T-cell (primary cell): ENCODE measurements around the gene MAP6D1. TPM values are rescaled to one million over a fixed set of nuclear protein-coding genes. Genes with fewer than 3 reads are reported as not detected.
"Not testable (repeated sequence)": the region's sequence is repeated elsewhere in the genome, so short reads cannot be mapped to it uniquely, and the experiment has no call there.

Source experiments
- ATAC-seq, 4 experiments: fragments of 200-7000 bp in 3 of 4; fragments of 150-1000 bp in 1 of 4; cut with Tn5 transposase; replicated peaks in 1 of 4; 1 replicate in 3 of 4; 2 replicates in 1 of 4; pipeline ENCODE4 v1.10.0; 2021; ENCODE audit warnings: moderate library complexity in 3 of 4, mild to moderate bottlenecking in 2 of 4, moderate number of reproducible peaks in 1 of 4
- CTCF ChIA-PET, 2 donors: fragments of 300-600 bp; sonication (Branson Sonifier 250); formaldehyde crosslinking; loops; one replicate each; lab custom pipeline; 2022; ENCODE audit warnings: antibody characterized with exemption in 2 of 2; lab: Charles Lee
- POLR2A ChIA-PET, 2 donors: fragments of 300-600 bp; sonication (Branson Sonifier 250); formaldehyde crosslinking; loops; one replicate each; lab custom pipeline; 2022; ENCODE audit warnings: antibody characterized with exemption in 2 of 2; lab: Charles Lee
- DNase-seq, 35 experiments: peaks; one replicate each; pipeline versions ENCODE4 v3.0.0 to v3.0.0-alpha.2; 2013 to 2023
- H3K27ac ChIP-seq: one replicate; pipeline ENCODE4 v1.5.1; 2013; ENCODE audit warnings: low read length
- H3K27me3 ChIP-seq, 2 experiments: replicated peaks in 1 of 2; 1 replicate in 1 of 2; 2 replicates in 1 of 2; pipeline versions ENCODE4 v1.6.1 to v1.7.0; 2013; ENCODE audit warnings: low read length in 1 of 2, mixed read lengths in 1 of 2; ENCODE audit not compliant: control insufficient read depth in 2 of 2, insufficient read depth in 2 of 2; ENCODE audit errors: extremely low read depth in 1 of 2
- H3K36me3 ChIP-seq, 2 donors: 1 replicate in 1 of 2; 2 replicates in 1 of 2; pipeline versions ENCODE4 v1.6.1 to v1.7.0; 2013; ENCODE audit warnings: low read length in 1 of 2; ENCODE audit not compliant: control insufficient read depth in 2 of 2, insufficient read depth in 1 of 2; ENCODE audit errors: extremely low read depth in 1 of 2
- H3K4me1 ChIP-seq, 2 experiments: 1 replicate in 1 of 2; 2 replicates in 1 of 2; pipeline versions ENCODE4 v1.6.1 to v1.7.0; 2013; ENCODE audit warnings: low read length in 2 of 2, mixed read lengths in 1 of 2; ENCODE audit not compliant: insufficient read depth in 2 of 2, control insufficient read depth in 1 of 2; ENCODE audit errors: extremely low read depth in 1 of 2
- H3K4me3 ChIP-seq, 2 donors: 1 replicate in 1 of 2; 2 replicates in 1 of 2; pipeline versions ENCODE4 v1.5.1 to v1.7.0; 2013; ENCODE audit warnings: mild to moderate bottlenecking in 2 of 2, low read length in 1 of 2, moderate library complexity in 1 of 2; ENCODE audit not compliant: control insufficient read depth in 1 of 2; ENCODE audit errors: extremely low read depth in 1 of 2
- H3K9me3 ChIP-seq: 2 replicates; pipeline ENCODE4 v1.7.0; 2013
- H3K27ac Mint-ChIP-seq, 2 donors: one replicate each; pipeline ENCODE4 v1.8.0; 2020 to 2021; ENCODE audit warnings: mild to moderate bottlenecking in 2 of 2, mixed read lengths in 2 of 2
- H3K27me3 Mint-ChIP-seq, 2 donors: one replicate each; pipeline ENCODE4 v1.8.0; 2021 to 2022; ENCODE audit warnings: mixed read lengths in 2 of 2
- H3K36me3 Mint-ChIP-seq: one replicate; pipeline ENCODE4 v1.8.0; 2021; ENCODE audit warnings: mixed read lengths
- H3K4me1 Mint-ChIP-seq, 3 donors: one replicate each; pipeline ENCODE4 v1.8.0; 2020 to 2022; ENCODE audit warnings: mixed read lengths in 3 of 3, mild to moderate bottlenecking in 1 of 3
- H3K4me3 Mint-ChIP-seq, 3 donors: one replicate each; pipeline ENCODE4 v1.8.0; 2020 to 2022; ENCODE audit warnings: mild to moderate bottlenecking in 3 of 3, mixed read lengths in 3 of 3, moderate library complexity in 3 of 3
- H3K9me3 Mint-ChIP-seq, 3 donors: one replicate each; pipeline ENCODE4 v1.8.0; 2020 to 2022; ENCODE audit warnings: mixed read lengths in 3 of 3
- WGBS: methylation state at CpG from one replicate; pipeline ENCODE4 v1.1.5; 2013; ENCODE audit warnings: missing lambda C conversion rate; ENCODE audit not compliant: insufficient coverage; 5-methylcytosine and 5-hydroxymethylcytosine counted together
- total RNA-seq, 35 experiments: library from RNA in 6 of 35; stranded (reverse) in 6 of 35; fragments of 120-200 nt in 1 of 35; gene quantifications; one replicate each; pipeline versions ENCODE4 v1.2.1 to v1.2.4 and lab custom pipeline; 2013 to 2026

Gene MAP6D1
- total RNA-seq, 5 donors from 2014 or later (not counting 1 experiment from before 2014, with no cell fraction given): 1.2 to 3.3 (median 2.1) TPM

DNA sequence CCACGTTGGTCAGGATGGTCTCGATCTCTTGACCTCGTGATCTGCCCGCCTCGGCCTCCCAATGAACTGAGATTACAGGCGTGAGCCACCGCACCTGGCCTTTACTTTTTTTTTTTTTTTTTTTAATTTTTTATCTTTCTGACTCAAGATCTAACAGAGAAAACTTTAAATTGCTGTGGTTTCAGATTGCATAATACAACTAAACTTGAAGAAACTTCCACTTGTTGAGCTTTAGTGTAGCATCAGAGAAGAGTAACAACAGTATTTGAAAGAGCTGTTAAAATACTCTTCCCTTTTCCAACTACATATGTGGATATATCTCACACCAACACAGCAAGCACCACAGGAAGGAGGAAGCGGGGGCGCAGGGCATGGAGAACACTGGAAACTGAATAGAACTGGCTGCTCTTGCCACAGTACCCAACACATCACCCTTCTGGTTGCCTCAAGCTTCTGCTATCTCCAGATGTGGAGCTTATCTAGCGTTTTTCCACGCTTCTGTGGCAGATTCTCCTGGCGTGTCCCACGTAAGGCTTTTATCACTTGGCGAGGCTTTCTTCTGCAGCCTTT is 45.4 kb downstream of the MAP6D1 start:
- Histone ChIP-seq H3K27me3 (no peaks in the 10 kb centered on the region), H3K9me3 (no peaks in the 10 kb centered on the region), H3K4me1 (no peaks in the 10 kb centered on the region), H3K27ac (no peak overlapping the region), H3K36me3 (peaks cover 31 to 63% of the 10 kb centered on the region in 2 donors), H3K4me3 (no peak overlapping the region)
- no peaks in the 10 kb centered on the region for H3K9me3 Mint-ChIP-seq
- WGBS: 98% methylated on average over 13 of the region's 14 CpGs
- ChIA-PET POLR2A (interaction anchor here in 1 of 2 donors (0.5 to 0.7 kb wide), 2 partner anchors 146 to 335 kb away, joined by 3 read pairs; no protein-coding TSS in a partner anchor), CTCF (no interaction called here)
- peaks cover 61% of the 10 kb centered on the region for H3K36me3 Mint-ChIP-seq
- H3K27ac Mint-ChIP-seq: no peak overlapping the region
- no peaks in the 10 kb centered on the region for H3K27me3 Mint-ChIP-seq
- H3K4me3 Mint-ChIP-seq: no peak overlapping the region
- H3K4me1 Mint-ChIP-seq: no peaks in the 10 kb centered on the region
- DNase-seq (no peak), ATAC-seq (no peak)

DNA sequence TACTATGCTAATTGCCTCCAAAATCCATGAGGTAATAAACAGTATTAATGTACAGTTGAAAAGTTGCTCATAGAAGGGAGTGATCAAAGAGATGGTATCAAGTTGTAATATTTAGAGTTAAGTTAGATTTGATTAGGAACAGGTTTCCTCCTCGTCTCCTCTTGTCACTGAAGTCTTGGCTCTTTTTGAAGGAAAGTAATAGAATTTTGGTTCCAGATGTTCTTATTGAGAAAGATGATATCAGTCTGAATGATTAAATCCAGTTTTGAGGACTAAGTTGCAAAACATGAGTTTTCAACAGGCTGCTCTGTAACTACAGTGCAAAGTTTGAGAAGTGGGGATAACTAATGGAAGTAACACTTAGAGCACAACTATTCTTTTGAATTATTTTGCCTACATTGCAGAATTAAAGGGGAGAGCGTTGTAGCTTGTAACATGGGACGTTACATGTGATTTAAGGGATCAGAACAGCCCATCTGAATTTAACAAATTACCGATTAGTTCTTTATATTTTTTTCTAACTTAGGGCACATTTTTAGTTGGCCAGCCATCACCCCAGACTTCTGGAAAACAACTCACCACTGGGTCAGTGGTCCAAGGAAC is 48.3 kb downstream of the MAP6D1 start:
- Mint-ChIP-seq H3K36me3 (peaks cover 65% of the 10 kb centered on the region), H3K4me1 (no peaks in the 10 kb centered on the region), H3K27me3 (no peaks in the 10 kb centered on the region), H3K9me3 (no peaks in the 10 kb centered on the region), H3K27ac (no peak overlapping the region), H3K4me3 (no peak overlapping the region)
- ATAC-seq (no peak), DNase-seq (no peak)
- POLR2A ChIA-PET: interaction anchor here in 1 of 2 donors (0.7 kb wide), 1 partner anchor 133 kb away, joined by 5 read pairs; no protein-coding TSS in a partner anchor
- Histone ChIP-seq H3K27ac (no peak overlapping the region), H3K4me1 (no peaks in the 10 kb centered on the region), H3K27me3 (no peaks in the 10 kb centered on the region), H3K36me3 (peaks cover 38 to 71% of the 10 kb centered on the region in 2 donors), H3K4me3 (no peak overlapping the region), H3K9me3 (no peaks in the 10 kb centered on the region)
- 100% methylated on average over 2 of the region's 4 CpGs for WGBS
- CTCF ChIA-PET: interaction anchor here in 1 of 2 donors (0.7 kb wide), 1 partner anchor 16 kb away, joined by 6 read pairs; no protein-coding TSS in a partner anchor

DNA sequence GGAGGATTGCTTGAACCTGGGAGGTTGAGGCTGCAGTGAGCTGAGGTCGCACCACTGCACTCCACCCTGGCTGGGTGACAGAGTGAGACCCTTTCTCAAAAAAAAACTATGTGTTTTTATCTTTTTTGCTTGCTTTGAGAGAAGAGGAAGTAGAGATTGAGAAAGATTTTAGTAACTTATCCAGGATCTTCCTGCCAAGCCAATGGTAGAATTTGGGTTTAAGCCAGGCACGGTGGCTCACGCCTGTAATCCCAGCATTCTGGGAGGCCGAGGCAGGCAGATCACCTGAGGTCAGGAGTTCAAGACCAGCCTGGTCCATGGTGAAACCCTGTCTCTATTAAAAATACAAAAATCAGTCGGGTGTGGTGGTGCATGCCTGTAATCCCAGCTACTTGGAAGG is 48.9 kb downstream of the MAP6D1 start:
- peaks cover 61% of the 10 kb centered on the region for H3K36me3 Mint-ChIP-seq

DNA sequence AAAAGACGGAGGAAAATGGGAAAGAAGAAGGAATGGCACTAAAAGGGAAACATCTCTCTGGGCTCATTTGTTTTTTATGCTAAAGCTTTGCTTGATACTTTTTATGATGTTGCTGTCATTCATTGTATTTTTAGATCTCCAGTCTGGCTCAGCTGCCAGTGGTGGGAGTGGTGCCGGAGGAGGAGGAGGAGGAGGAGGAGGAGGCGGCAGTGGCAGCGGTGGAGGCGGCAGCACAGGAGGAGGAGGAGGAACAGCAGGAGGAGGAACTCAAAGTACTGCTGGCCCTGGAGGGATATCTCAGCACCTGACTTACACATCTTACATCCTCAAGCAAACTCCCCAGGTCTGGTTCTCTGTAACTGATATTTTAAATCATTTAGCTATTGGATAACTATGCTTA is 49.6 kb downstream of the MAP6D1 start:
- CTCF ChIA-PET: interaction anchor here in 1 of 2 donors (1.0 kb wide), 1 partner anchor 9 kb away, joined by 4 read pairs; no protein-coding TSS in a partner anchor
- POLR2A ChIA-PET: interaction anchor here in 1 of 2 donors (0.5 kb wide), 1 partner anchor 688 kb away, joined by 6 read pairs; no protein-coding TSS in a partner anchor
- no peak overlapping the region for H3K27ac Mint-ChIP-seq
- H3K4me1 Mint-ChIP-seq: no peaks in the 10 kb centered on the region
- peaks cover 59% of the 10 kb centered on the region for H3K36me3 Mint-ChIP-seq
- Histone ChIP-seq H3K4me3 (no peak overlapping the region), H3K27me3 (no peaks in the 10 kb centered on the region), H3K36me3 (peaks cover 32 to 66% of the 10 kb centered on the region in 2 donors), H3K9me3 (no peaks in the 10 kb centered on the region), H3K27ac (no peak overlapping the region), H3K4me1 (no peaks in the 10 kb centered on the region)
- 100% methylated on average over 1 of the region's 5 CpGs for WGBS
- no peak overlapping the region for H3K4me3 Mint-ChIP-seq
- ATAC-seq (no peak), DNase-seq (no peak)
- H3K9me3 Mint-ChIP-seq: no peaks in the 10 kb centered on the region
- no peaks in the 10 kb centered on the region for H3K27me3 Mint-ChIP-seq

More for the DNA sequence above, 48.9 kb downstream of the MAP6D1 start:
- ATAC-seq, H3K4me1 ChIP-seq, H3K9me3 Mint-ChIP-seq, H3K9me3 ChIP-seq, H3K4me3 Mint-ChIP-seq, POLR2A ChIA-PET, H3K4me3 ChIP-seq, DNase-seq, H3K27ac Mint-ChIP-seq, H3K27ac ChIP-seq, H3K27me3 ChIP-seq, H3K27me3 Mint-ChIP-seq, H3K4me1 Mint-ChIP-seq: not testable (repeated sequence)
- WGBS: 100% methylated on average over 3 of the region's 5 CpGs
- H3K36me3 ChIP-seq: peaks cover 36 to 69% of the 10 kb centered on the region in 2 donors
- CTCF ChIA-PET: interaction anchor here (0.7 to 1.0 kb wide), 2 partner anchors 9 to 17 kb away, joined by 4 to 6 read pairs; no protein-coding TSS in a partner anchor

DNA sequence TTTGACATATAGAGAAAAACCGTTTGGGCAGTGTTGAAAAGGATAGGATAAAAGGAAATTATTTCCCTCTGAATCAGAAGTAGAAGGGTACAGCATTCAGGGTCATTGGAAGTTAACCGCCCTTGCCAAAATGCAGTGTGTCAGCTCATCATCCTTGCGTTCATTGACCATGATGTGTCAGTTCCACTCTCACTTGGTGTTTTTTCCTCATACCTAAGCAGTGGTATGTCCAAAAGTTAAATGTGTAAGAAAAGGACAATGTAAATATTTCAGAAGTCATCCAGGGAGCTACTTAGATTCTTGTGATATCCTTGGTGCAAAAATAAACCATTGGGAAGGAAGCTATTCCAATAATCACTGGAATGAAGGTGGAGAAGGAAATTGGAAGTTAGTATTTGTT is 50.7 kb downstream of the MAP6D1 start:
- Mint-ChIP-seq H3K27me3 (no peaks in the 10 kb centered on the region), H3K4me1 (no peaks in the 10 kb centered on the region), H3K9me3 (no peaks in the 10 kb centered on the region), H3K27ac (no peak overlapping the region), H3K36me3 (peaks cover 53% of the 10 kb centered on the region), H3K4me3 (no peak overlapping the region)
- CTCF ChIA-PET: interaction anchor here in 1 of 2 donors (0.6 to 0.7 kb wide), 2 partner anchors 135 to 231 kb away, joined by 3 to 7 read pairs; no protein-coding TSS in a partner anchor
- ATAC-seq: no peak
- POLR2A ChIA-PET: no interaction called here
- no peak for DNase-seq
- Histone ChIP-seq H3K9me3 (no peaks in the 10 kb centered on the region), H3K27ac (no peak overlapping the region), H3K27me3 (no peaks in the 10 kb centered on the region), H3K36me3 (peaks cover 32 to 56% of the 10 kb centered on the region in 2 donors), H3K4me3 (no peak overlapping the region), H3K4me1 (no peaks in the 10 kb centered on the region)
- WGBS: 100% methylated on average over 1 of the region's 3 CpGs

DNA sequence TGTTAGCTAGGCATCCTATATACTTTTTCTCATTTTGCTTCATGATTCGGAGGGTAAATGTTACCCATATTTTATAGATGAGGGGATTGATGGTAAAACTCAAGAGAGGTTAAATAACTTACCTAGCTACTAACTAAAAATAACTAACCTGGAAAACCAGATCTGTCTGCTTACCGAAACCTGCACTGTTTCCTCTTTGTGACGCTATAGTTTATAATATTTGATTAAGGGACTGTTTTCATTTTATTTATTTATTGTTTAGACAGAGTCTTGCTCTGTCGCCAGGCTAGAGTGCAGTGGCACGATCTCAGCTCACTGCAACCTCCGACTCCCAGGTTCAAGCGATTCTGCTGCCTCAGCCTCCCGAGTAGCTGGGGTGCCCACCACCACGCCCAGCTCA is 55.9 kb downstream of the MAP6D1 start:
- peaks cover 0 to 9% of the 10 kb centered on the region in 2 experiments for H3K4me1 ChIP-seq
- Mint-ChIP-seq H3K4me3 (no peak overlapping the region), H3K27ac (no peak overlapping the region), H3K9me3 (no peaks in the 10 kb centered on the region), H3K27me3 (no peaks in the 10 kb centered on the region), H3K36me3 (peaks cover 30% of the 10 kb centered on the region), H3K4me1 (peaks cover 10 to 17% (median 12%) of the 10 kb centered on the region in 3 donors)
- ChIA-PET POLR2A (no interaction called here), CTCF (interaction anchor here (0.6 to 0.8 kb wide), 2 partner anchors 28 to 298 kb away, joined by 3 read pairs; no protein-coding TSS in a partner anchor)
- H3K9me3 ChIP-seq: no peaks in the 10 kb centered on the region
- DNase-seq (no peak), ATAC-seq (no peak)
- H3K27ac ChIP-seq: no peak overlapping the region
- no peaks in the 10 kb centered on the region for H3K27me3 ChIP-seq
- H3K36me3 ChIP-seq: peaks cover 6 to 34% of the 10 kb centered on the region in 2 donors
- H3K4me3 ChIP-seq: no peak overlapping the region
- 100% methylated on average over 5 of the region's 9 CpGs for WGBS
